Endothelial cell of umbilical vein (primary cell): Measurements from ENCODE around the gene DUOX2. TPM values are rescaled to one million over a fixed set of nuclear protein-coding genes. Genes with fewer than 3 reads are reported as not detected.

Source experiments
- BruUV-seq: library from RNA; stranded (reverse); fragments of 400-500 nt; replicated peaks from 2 replicates; lab custom pipeline; 2021; lab: Mats Ljungman, UMichigan
- CTCF ChIA-PET: fragments of 300-600, 350-600 bp; sonication (Branson Sonifier 250); formaldehyde crosslinking; loops from one replicate; lab custom pipeline; 2021; ENCODE audit warnings: antibody characterized with exemption, inconsistent platforms; lab: Charles Lee
- POLR2A ChIA-PET: fragments of 300-600, 350-600 bp; sonication (Branson Sonifier 250); formaldehyde crosslinking; loops from one replicate; lab custom pipeline; 2021; ENCODE audit warnings: antibody characterized with exemption, inconsistent platforms; lab: Charles Lee
- DNase-seq: peaks from one replicate; pipeline ENCODE4 v3.0.0-alpha.2; 2011; ENCODE audit warnings: low read depth, low spot score
- FAIRE-seq: peaks from 2 replicates; lab custom pipeline; 2011; peaks lifted over from hg19 to GRCh38; lab: Jason Lieb, UNC
- H2AFZ ChIP-seq: 2 replicates; pipeline ENCODE4 v1.6.0; 2012; ENCODE audit warnings: low read depth, low read length, control low read depth, inconsistent platforms
- H3K27ac ChIP-seq: 2 replicates; pipeline ENCODE4 v1.5.1; 2011; ENCODE audit warnings: low read depth, mild to moderate bottlenecking, control low read depth, low read length, moderate library complexity; ENCODE audit not compliant: insufficient read depth
- H3K27me3 ChIP-seq, 2 experiments: 2 replicates each; pipeline versions ENCODE4 v1.6.0 to v1.6.1; 2011; ENCODE audit warnings: low read length in 2 of 2, mixed read lengths in 1 of 2; ENCODE audit not compliant: control insufficient read depth in 2 of 2, insufficient read depth in 2 of 2
- H3K36me3 ChIP-seq, 2 experiments: 2 replicates in 1 of 2; 3 replicates in 1 of 2; pipeline ENCODE4 v1.5.1; 2011; ENCODE audit warnings: low read length in 2 of 2, mild to moderate bottlenecking in 1 of 2, moderate library complexity in 1 of 2; ENCODE audit not compliant: control insufficient read depth in 2 of 2, insufficient read depth in 2 of 2; ENCODE audit errors: extremely low read depth in 1 of 2
- H3K4me1 ChIP-seq: 3 replicates; pipeline ENCODE4 v1.5.1; 2011; ENCODE audit warnings: mild to moderate bottlenecking, low read length; ENCODE audit not compliant: control insufficient read depth, insufficient read depth; ENCODE audit errors: extremely low read depth
- H3K4me2 ChIP-seq: 2 replicates; pipeline ENCODE4 v1.6.1; 2011; ENCODE audit warnings: low read length, control low read depth, mixed read lengths; ENCODE audit not compliant: insufficient read depth
- H3K4me3 ChIP-seq, 3 experiments: fragments of 200-600 bp in 1 of 3; sonication (generic), shearing (Covaris generic) in 1 of 3; replicated peaks in 1 of 3; 2 replicates each; pipeline ENCODE4 v1.5.1; 2011 to 2016; ENCODE audit warnings: control low read depth in 3 of 3, low read length in 3 of 3, mild to moderate bottlenecking in 2 of 3, inconsistent platforms in 1 of 3, low read depth in 1 of 3, moderate library complexity in 1 of 3; ENCODE audit not compliant: insufficient read depth in 1 of 3
- H3K79me2 ChIP-seq: 2 replicates; pipeline ENCODE4 v1.6.0; 2012; ENCODE audit warnings: low read length, inconsistent platforms; ENCODE audit not compliant: control insufficient read depth, insufficient read depth
- H3K9ac ChIP-seq: replicated peaks from 2 replicates; pipeline ENCODE3; 2011; ENCODE audit warnings: low read length, control low read depth; ENCODE audit not compliant: insufficient read depth; ENCODE audit errors: extremely low read depth
- H3K9me1 ChIP-seq: replicated peaks from 3 replicates; pipeline ENCODE4 v1.6.0; 2011; ENCODE audit warnings: mild to moderate bottlenecking, low read length; ENCODE audit not compliant: control insufficient read depth, insufficient read depth; ENCODE audit errors: extremely low read depth
- H3K9me3 ChIP-seq: replicated peaks from 2 replicates; pipeline ENCODE4 v1.5.1; 2012; ENCODE audit warnings: low read length, inconsistent platforms; ENCODE audit not compliant: control insufficient read depth, insufficient read depth
- H4K20me1 ChIP-seq: replicated peaks from 2 replicates; pipeline ENCODE3; 2011; ENCODE audit warnings: mild to moderate bottlenecking, low read length; ENCODE audit not compliant: control insufficient read depth, insufficient read depth; ENCODE audit errors: extremely low read depth
- EZH2 ChIP-seq: IDR thresholded peaks from 2 replicates; pipeline ENCODE4 v1.6.1; 2012; ENCODE audit warnings: borderline replicate concordance, low read depth, mild to moderate bottlenecking, moderate library complexity, low read length, inconsistent platforms; ENCODE audit not compliant: severe bottlenecking
- FOS ChIP-seq: IDR thresholded peaks from 2 replicates; pipeline ENCODE4 v1.6.1; 2011; ENCODE audit warnings: mild to moderate bottlenecking, low read length, moderate library complexity, borderline replicate concordance; ENCODE audit not compliant: insufficient read depth
- GATA2 ChIP-seq: IDR thresholded peaks from 2 replicates; pipeline ENCODE4 v1.7.0; 2011; ENCODE audit warnings: low read depth, mild to moderate bottlenecking, moderate library complexity, mixed read lengths, low read length; ENCODE audit not compliant: insufficient read length, insufficient read depth
- JUN ChIP-seq: IDR thresholded peaks from 2 replicates; pipeline ENCODE4 v1.6.1; 2011; ENCODE audit warnings: borderline replicate concordance, low read depth; ENCODE audit not compliant: insufficient read length, insufficient read depth
- MAX ChIP-seq: IDR thresholded peaks from 2 replicates; pipeline ENCODE4 v1.6.1; 2011; ENCODE audit not compliant: insufficient read depth, insufficient read length
- MYC ChIP-seq: IDR thresholded peaks from one replicate; pipeline ENCODE4 v1.6.1; 2011; ENCODE audit warnings: mild to moderate bottlenecking, low read depth, low read length
- POLR2A ChIP-seq: IDR thresholded peaks from 2 replicates; pipeline ENCODE4 v1.6.1; 2012; ENCODE audit warnings: low read depth, mild to moderate bottlenecking, control low read depth, low read length
- POLR2AphosphoS5 ChIP-seq: IDR thresholded peaks from 2 replicates; pipeline ENCODE4 v1.6.1; 2012; ENCODE audit warnings: low read depth, mild to moderate bottlenecking, control low read depth, low read length, moderate library complexity; ENCODE audit not compliant: insufficient read depth
- dilution Hi-C: fragments of 300-500 bp; cut with MboI; formaldehyde crosslinking; loops from one replicate; pipeline ENCODE4 v1.15.0; 2019; ENCODE audit warnings: low sequenced_read_pairs; ENCODE audit not compliant: extremely low pct_ligation_motif_present
- intact Hi-C: fragments of 100-400 bp; cut with micrococcal nuclease; formaldehyde crosslinking; loops from one replicate; pipeline ENCODE4 v1.10.0; 2022
- polyA plus RNA-seq, 4 experiments: library from polyadenylated mRNA; depleted of rRNA in 3 of 4; stranded (reverse) in 3 of 4; unstranded in 1 of 4; fragments of >200 nt; gene quantifications; 2 replicates each; pipeline versions ENCODE4 v1.2.1 to v1.2.3, GENCODE V29; 2011 to 2012; ENCODE audit warnings: missing spikeins in 1 of 4
- total RNA-seq: library from RNA; stranded (reverse); gene quantifications from 2 replicates; pipeline ENCODE4 v1.2.3, GENCODE V29; 2021
- TF ChIP-seq, protein P1 (sequence below), 2 donors: IDR thresholded peaks; 1 replicate in 1 of 2; 2 replicates in 1 of 2; pipeline ENCODE4 v1.5.1; 2011; ENCODE audit warnings: low read length in 2 of 2, mild to moderate bottlenecking in 2 of 2, moderate library complexity in 2 of 2, control low read depth in 1 of 2, inconsistent platforms in 1 of 2, low read depth in 1 of 2; ENCODE audit not compliant: insufficient read depth in 1 of 2; ENCODE audit errors: extremely low read depth in 1 of 2

Gene DUOX2
- total and polyA plus RNA-seq, 2 donors (not counting 3 experiments of a cell fraction or from before 2014, with no cell fraction given): 0.01 TPM; not detected in 1

DNA sequence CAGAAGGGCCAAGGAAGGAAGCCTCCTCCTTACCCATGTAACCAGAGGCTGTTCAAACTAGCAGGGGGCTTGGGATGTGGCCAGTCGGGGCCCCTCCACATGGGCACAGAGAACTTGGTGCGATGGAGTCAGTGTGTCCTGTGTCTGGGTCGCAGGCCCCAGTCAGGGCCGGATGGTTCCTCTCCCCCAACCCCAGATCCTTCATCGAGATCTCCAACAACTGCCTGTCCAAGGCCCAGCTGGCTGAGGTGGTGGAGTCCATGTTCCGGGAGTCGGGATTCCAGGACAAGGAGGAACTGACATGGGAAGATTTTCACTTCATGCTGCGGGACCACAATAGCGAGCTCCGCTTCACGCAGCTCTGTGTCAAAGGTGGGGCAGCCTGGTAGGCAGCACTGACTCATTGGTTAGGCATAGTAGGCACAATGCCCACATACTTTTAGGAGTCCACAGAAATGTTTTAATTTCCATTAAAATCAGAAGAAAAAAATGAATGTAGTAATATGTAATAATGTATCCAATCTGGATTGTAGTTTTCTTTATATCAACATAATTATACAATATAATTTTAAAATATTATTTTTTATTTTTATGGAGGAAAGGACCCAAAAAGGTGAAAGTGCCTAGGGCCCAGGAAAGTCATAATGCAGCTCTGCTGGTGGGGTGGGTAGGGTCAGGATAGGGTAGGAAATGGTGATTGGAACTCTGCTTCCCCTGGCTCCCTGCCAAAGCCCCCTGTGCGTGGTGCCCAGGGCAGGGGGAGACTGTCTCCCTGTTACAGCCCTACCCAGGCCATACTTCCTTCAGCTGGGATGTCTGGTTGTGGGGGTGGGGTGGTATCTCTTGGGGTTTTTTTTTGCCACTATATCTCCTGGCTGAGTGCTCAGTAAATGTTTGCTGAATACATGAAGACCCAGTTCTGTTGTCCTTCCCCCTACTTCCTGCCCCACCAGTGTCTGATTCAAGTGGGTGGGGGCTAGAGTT, 34.4 kb upstream of the DUOX2 start:
- ChIA-PET CTCF (interaction anchor here (1.0 to 1.8 kb wide), 2 partner anchors 15 to 256 kb away, joined by 3 to 6 read pairs; no protein-coding TSS in a partner anchor), POLR2A (no interaction called here)
- Histone ChIP-seq H3K36me3 (no peaks in the 10 kb centered on the region), H3K4me2 (no peak overlapping the region), H3K27ac (no peak overlapping the region), H3K27me3 (no peaks in the 10 kb centered on the region), H3K4me1 (no peaks in the 10 kb centered on the region), H2AFZ (no peak overlapping the region), H3K4me3 (no peak overlapping the region), H3K9me1 (no peaks in the 10 kb centered on the region), H3K9ac (no peak overlapping the region), H3K79me2 (no peaks in the 10 kb centered on the region), H3K9me3 (no peaks in the 10 kb centered on the region), H4K20me1 (no peaks in the 10 kb centered on the region)
- no TSS peak for BruUV-seq
- dilution Hi-C loops (no loop called here), intact Hi-C loops (no loop called here)
- FAIRE-seq (no peak), DNase-seq (no peak)
- TF ChIP-seq, protein P1, sequence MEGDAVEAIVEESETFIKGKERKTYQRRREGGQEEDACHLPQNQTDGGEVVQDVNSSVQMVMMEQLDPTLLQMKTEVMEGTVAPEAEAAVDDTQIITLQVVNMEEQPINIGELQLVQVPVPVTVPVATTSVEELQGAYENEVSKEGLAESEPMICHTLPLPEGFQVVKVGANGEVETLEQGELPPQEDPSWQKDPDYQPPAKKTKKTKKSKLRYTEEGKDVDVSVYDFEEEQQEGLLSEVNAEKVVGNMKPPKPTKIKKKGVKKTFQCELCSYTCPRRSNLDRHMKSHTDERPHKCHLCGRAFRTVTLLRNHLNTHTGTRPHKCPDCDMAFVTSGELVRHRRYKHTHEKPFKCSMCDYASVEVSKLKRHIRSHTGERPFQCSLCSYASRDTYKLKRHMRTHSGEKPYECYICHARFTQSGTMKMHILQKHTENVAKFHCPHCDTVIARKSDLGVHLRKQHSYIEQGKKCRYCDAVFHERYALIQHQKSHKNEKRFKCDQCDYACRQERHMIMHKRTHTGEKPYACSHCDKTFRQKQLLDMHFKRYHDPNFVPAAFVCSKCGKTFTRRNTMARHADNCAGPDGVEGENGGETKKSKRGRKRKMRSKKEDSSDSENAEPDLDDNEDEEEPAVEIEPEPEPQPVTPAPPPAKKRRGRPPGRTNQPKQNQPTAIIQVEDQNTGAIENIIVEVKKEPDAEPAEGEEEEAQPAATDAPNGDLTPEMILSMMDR (IDR thresholded peaks at IDR 0.05; ENCODE audit: extremely low read depth in 1 of 2, insufficient read depth in 1 of 2, low read depth in 1 of 2, low read length in 2 of 2): no peak
- no peak for TF ChIP-seq GATA2
- no peak for TF ChIP-seq EZH2
- TF ChIP-seq POLR2A: no peak
- TF ChIP-seq FOS: no peak
- no peak for TF ChIP-seq MAX
- TF ChIP-seq MYC: no peak
- TF ChIP-seq JUN: no peak
- TF ChIP-seq POLR2AphosphoS5: no peak
